ENCODE measurements around the gene SLC8A1.

GRCh38 chr2:40201425-40201824 is 250.5 kb downstream of the SLC8A1 start:
- TF ChIP-seq CTCF (IDR thresholded peaks at IDR 0.05 in 4 of 5, conservative IDR thresholded peaks at IDR 0.05 in 1 of 5) = no peak
- no peak for TF ChIP-seq POLR2A (IDR thresholded peaks at IDR 0.05)
